Measurements from ENCODE around the gene COL4A3. TPM values are rescaled to one million over a fixed set of nuclear protein-coding genes. Genes with fewer than 3 reads are reported as not detected.
A peak's percentile ranks its signal among the peaks of the same experiment; 100 is the strongest.

The COL4A3 gene
- total and polyA plus RNA-seq, 9 of the 15 experiments (the other 6 are each of a cell fraction or from before 2014, with no cell fraction given), result not detected

- intact Hi-C loops (cut with micrococcal nuclease), result no loop called here
These were observed 40.7 kb upstream of the COL4A3 start for GRCh38 chr2:227123697-227124096.

GRCh38 chr2:227124811-227125210 lies 39.6 kb upstream of the COL4A3 start:
- in situ Hi-C loops (cut with MboI), result loop anchor here (10.0 kb wide), 1 partner anchor 760 kb away; no protein-coding TSS in a partner anchor
- Histone ChIP-seq H3K4me1 (replicated peaks in 1 of 2; ENCODE audit: control insufficient read depth in 2 of 2, insufficient read depth in 2 of 2, low read length in 2 of 2) (no peaks in the 10 kb centered on the region), H3K9me1 (ENCODE audit: control insufficient read depth, insufficient read depth, low read length) (no peaks in the 10 kb centered on the region), H3K36me3 (ENCODE audit: control insufficient read depth, insufficient read depth, low read length) (no peaks in the 10 kb centered on the region), H3K4me3 (no peak overlapping the region), H3K27me3 (ENCODE audit: control insufficient read depth in 2 of 2, insufficient read depth in 2 of 2, low read length in 2 of 2) (no peaks in the 10 kb centered on the region), H3K9ac (ENCODE audit: insufficient read depth in 1 of 2, low read depth in 2 of 2, low read length in 2 of 2) (no peak overlapping the region), H4K20me1 (replicated peaks; ENCODE audit: control insufficient read depth, insufficient read depth, low read length) (no peaks in the 10 kb centered on the region), H3K9me3 (replicated peaks; ENCODE audit: control insufficient read depth, insufficient read depth, low read depth, low read length) (no peaks in the 10 kb centered on the region), H3K27ac (ENCODE audit: extremely low read depth, low read depth, low read length) (no peak overlapping the region), H3K4me2 (ENCODE audit: insufficient read depth, low read length) (no peak overlapping the region), H3K79me2 (ENCODE audit: control insufficient read depth, insufficient read depth, low read length) (no peaks in the 10 kb centered on the region), H2AFZ (ENCODE audit: low read depth, low read length) (no peak overlapping the region)
- no peak for DNase-seq (ENCODE audit: extremely low read depth in 1 of 4, low spot score in 3 of 4)
- no peak for FAIRE-seq
- 0% methylated on average over 2 of the region's 2 CpGs for WGBS (ENCODE audit: insufficient coverage, low coverage, missing lambda C conversion rate)
- intact Hi-C loops (cut with micrococcal nuclease), result loop anchor here (5.0 kb wide), 1 partner anchor 282 kb away; no protein-coding TSS in a partner anchor
- no TSS peak for BruUV-seq (replicated peaks)
- CTCF ChIA-PET (ENCODE audit: low intra/inter-chr PET ratio), result no interaction called here
- no peak for ATAC-seq
- POLR2A ChIA-PET, result no interaction called here
- TF ChIP-seq HMG20B (CRISPR knock-in tag; IDR thresholded peaks at IDR 0.05), result no peak
- TF ChIP-seq ZNF174 (CRISPR knock-in tag; IDR thresholded peaks at IDR 0.05), result no peak
- no peak for TF ChIP-seq THRAP3 (IDR thresholded peaks at IDR 0.05; ENCODE audit: borderline replicate concordance)
- TF ChIP-seq TCF3 (CRISPR knock-in tag; IDR thresholded peaks at IDR 0.05), result no peak

More at GRCh38 chr2:227123697-227124096, 40.7 kb upstream of the COL4A3 start:
- Histone ChIP-seq H3K27me3 (ENCODE audit: control insufficient read depth in 2 of 2, insufficient read depth in 2 of 2, low read length in 2 of 2) (no peaks in the 10 kb centered on the region), H3K4me2 (ENCODE audit: insufficient read depth, low read length) (no peak overlapping the region), H3K79me2 (ENCODE audit: control insufficient read depth, insufficient read depth, low read length) (no peaks in the 10 kb centered on the region), H3K9me3 (replicated peaks; ENCODE audit: control insufficient read depth, insufficient read depth, low read depth, low read length) (no peaks in the 10 kb centered on the region), H3K4me1 (replicated peaks in 1 of 2; ENCODE audit: control insufficient read depth in 2 of 2, insufficient read depth in 2 of 2, low read length in 2 of 2) (no peaks in the 10 kb centered on the region), H4K20me1 (replicated peaks; ENCODE audit: control insufficient read depth, insufficient read depth, low read length) (no peaks in the 10 kb centered on the region), H3K36me3 (ENCODE audit: control insufficient read depth, insufficient read depth, low read length) (no peaks in the 10 kb centered on the region), H3K9me1 (ENCODE audit: control insufficient read depth, insufficient read depth, low read length) (no peaks in the 10 kb centered on the region), H3K9ac (ENCODE audit: insufficient read depth in 1 of 2, low read depth in 2 of 2, low read length in 2 of 2) (no peak overlapping the region), H2AFZ (ENCODE audit: low read depth, low read length) (no peak overlapping the region), H3K27ac (ENCODE audit: extremely low read depth, low read depth, low read length) (no peak overlapping the region), H3K4me3 (no peak overlapping the region)
- DNase-seq (ENCODE audit: extremely low read depth in 1 of 4, low spot score in 3 of 4), result no peak
- CTCF ChIA-PET (ENCODE audit: low intra/inter-chr PET ratio), result no interaction called here
- no TSS peak for BruUV-seq (replicated peaks)
- no peak for FAIRE-seq
- TF ChIP-seq ZFP36 (IDR thresholded peaks at IDR 0.05; ENCODE audit: low read depth, low read length, partially characterized antibody) (peak; percentile 58), RBM25 (IDR thresholded peaks at IDR 0.05; ENCODE audit: low read depth, low read length, severe bottlenecking) (peak; percentile 80), JUNB (CRISPR knock-in tag; conservative IDR thresholded peaks at IDR 0.05) (no peak)
- WGBS (ENCODE audit: insufficient coverage, low coverage, missing lambda C conversion rate), result 12% methylated on average over 4 of the region's 4 CpGs
- in situ Hi-C loops (cut with MboI), result loop anchor here (10.0 kb wide), 1 partner anchor 761 kb away; no protein-coding TSS in a partner anchor
- POLR2A ChIA-PET, result no interaction called here
- ATAC-seq, result no peak

All from K562 (cell line).